Adrenal gland (tissue), 12 donors: ENCODE results near the gene SH3RF2. TPM values are rescaled to one million over a fixed set of nuclear protein-coding genes. Genes with fewer than 3 reads are reported as not detected.

Experiments used
- DNase-seq, 7 donors: peaks; one replicate each; pipeline ENCODE4 v3.0.0-alpha.2; 2019 to 2020
- H3K27ac ChIP-seq, 5 donors: fragments of 200-600 bp; sonication (generic) in 4 of 5; 1 replicate in 3 of 5; 2 replicates in 2 of 5; pipeline versions ENCODE4 v1.5.1 to v1.8.0; 2016 to 2020; ENCODE audit warnings: mild to moderate bottlenecking in 1 of 5
- H3K27me3 ChIP-seq: fragments of 200-600 bp; 2 replicates; pipeline ENCODE4 v1.8.0; 2021
- H3K36me3 ChIP-seq, 2 donors: fragments of 200-600 bp; replicated peaks in 1 of 2; 1 replicate in 1 of 2; 2 replicates in 1 of 2; pipeline versions ENCODE4 v1.5.1 to v1.8.0; 2018 to 2022
- H3K4me1 ChIP-seq, 2 donors: fragments of 200-600 bp; replicated peaks in 1 of 2; 1 replicate in 1 of 2; 2 replicates in 1 of 2; pipeline versions ENCODE4 v1.5.1 to v1.8.0; 2018 to 2021
- H3K4me3 ChIP-seq, 4 donors: fragments of 200-600 bp; sonication (generic) in 3 of 4; one replicate each; pipeline ENCODE4 v1.5.1; 2016 to 2018
- H3K9me3 ChIP-seq, 3 donors: fragments of 200-600 bp; sonication (generic) in 1 of 3; replicated peaks in 1 of 3; 1 replicate in 2 of 3; 2 replicates in 1 of 3; pipeline versions ENCODE4 v1.5.1 to v1.8.0; 2016 to 2021
- POLR2A ChIP-seq, 2 donors: fragments of 450-650 bp; IDR thresholded peaks; one replicate each; pipeline ENCODE4 v1.6.1; 2017; ENCODE audit warnings: antibody characterized with exemption in 2 of 2, mild to moderate bottlenecking in 2 of 2, moderate library complexity in 1 of 2
- WGBS, 4 donors: extraction: QIAGEN DNeasy Blood & Tissue Kit in 2 of 4; methylation state at CpG; one replicate each; pipeline versions ENCODE4 v1.1.5 to v1.1.7; 2013 to 2017; 5-methylcytosine and 5-hydroxymethylcytosine counted together
- intact Hi-C, 2 donors: fragments of 100-400 bp; cut with DNase I; formaldehyde crosslinking; loops; one replicate each; pipeline versions ENCODE4 v1.14.1 to v1.15.0; 2022 to 2023
- polyA plus RNA-seq, 3 donors: library from polyadenylated mRNA; stranded (reverse); fragments of 200-250 nt in 2 of 3; fragments of 350-450 nt in 1 of 3; fragmentation: Illumina TruSeq in 1 of 3; extraction: RNeasy Lipid Tissue Mini Kit (QIAGEN cat#74804) in 1 of 3; gene quantifications; one replicate each; pipeline ENCODE4 v1.2.3, GENCODE V29; 2013 to 2014
- total RNA-seq, 9 donors: library from RNA; depleted of rRNA in 4 of 9; stranded (reverse); fragments of >200 nt in 4 of 9; fragments of 120-200 nt in 1 of 9; fragmentation: NEBNext Ultra II Directional in 1 of 9; extraction: Animal tissue kit (Norgen Biotek cat#: 25700) in 1 of 9; gene quantifications; one replicate each; pipeline versions ENCODE4 v1.1.0 to v1.2.4, GENCODE V29; 2013 to 2023
- TF ChIP-seq, protein P1 (sequence below), 6 experiments: fragments of 450-650 bp in 4 of 6; fragments of 200-600 bp in 2 of 6; sonication (generic) in 1 of 6; IDR thresholded peaks; 1 replicate in 5 of 6; 2 replicates in 1 of 6; pipeline versions ENCODE4 v1.5.1 to v1.8.0; 2016 to 2021; ENCODE audit warnings: antibody characterized with exemption in 6 of 6, mild to moderate bottlenecking in 2 of 6, moderate library complexity in 1 of 6
- donor health status: healthy with polysubstance abuse.
- donor health status: Bipolar disorder and iron deficiency.
- donor health status: DM: yes; HTN: yes; CAD: no.
- donor health status: DM: no; HTN: no; CAD: no.
- donor health status: DM: no; HTN: no; CAD: no.
- donor health status: DM: yes; HTN: yes; CAD: no.

SH3RF2 gene
- total and polyA plus RNA-seq, 12 donors = 0.60 to 3.8 (median 1.2) TPM

DNA sequence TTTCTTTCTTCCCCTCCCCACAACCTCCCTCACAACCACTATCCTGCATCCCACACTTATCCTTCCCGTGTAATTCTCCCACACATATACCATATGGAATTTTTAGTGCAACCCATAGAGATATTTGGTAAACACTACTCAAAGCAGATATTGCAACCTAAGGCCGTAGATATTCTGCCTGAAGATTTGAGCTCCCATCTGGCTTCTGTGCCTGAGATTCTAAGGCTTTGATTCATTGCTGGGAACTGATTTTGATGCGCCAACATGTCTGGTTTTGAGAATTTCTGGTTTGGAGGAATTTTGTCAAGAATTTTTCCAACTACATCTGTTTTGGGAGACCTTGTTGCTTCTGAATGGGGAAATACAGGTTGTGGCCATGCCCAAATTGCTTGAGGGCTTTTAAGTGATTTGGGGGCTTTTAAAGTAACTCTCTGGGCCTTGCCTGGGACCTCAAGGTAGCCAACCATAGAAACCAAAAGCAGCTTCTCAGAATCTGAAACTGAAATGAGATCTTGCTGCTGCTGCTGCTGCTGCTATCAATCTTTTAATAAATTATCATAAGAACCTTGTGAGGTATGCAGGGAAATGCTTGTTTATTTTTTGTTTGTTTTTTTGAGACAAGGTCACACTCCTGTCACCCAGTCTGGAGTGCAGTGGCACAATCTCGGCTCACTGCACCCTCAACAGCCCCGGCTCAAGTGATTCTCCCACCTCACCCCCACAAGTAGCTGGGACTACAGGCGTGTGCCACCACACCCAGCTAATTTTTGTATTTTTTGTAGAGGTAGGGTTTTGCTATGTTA lies 132.8 kb downstream of the SH3RF2 start:
- Histone ChIP-seq H3K4me1 (no peaks in the 10 kb centered on the region), H3K4me3 (no peak overlapping the region), H3K9me3 (no peaks in the 10 kb centered on the region), H3K36me3 (no peaks in the 10 kb centered on the region), H3K27me3 (no peaks in the 10 kb centered on the region), H3K27ac (no peak overlapping the region)
- WGBS, 4 donors = 80 to 91% (median 87%) methylated on average over 6 of the region's 6 CpGs
- intact Hi-C loops = no loop called here
- no peak for DNase-seq
- TF ChIP-seq POLR2A (IDR thresholded peaks at IDR 0.05) = no peak
- TF ChIP-seq, protein P1, sequence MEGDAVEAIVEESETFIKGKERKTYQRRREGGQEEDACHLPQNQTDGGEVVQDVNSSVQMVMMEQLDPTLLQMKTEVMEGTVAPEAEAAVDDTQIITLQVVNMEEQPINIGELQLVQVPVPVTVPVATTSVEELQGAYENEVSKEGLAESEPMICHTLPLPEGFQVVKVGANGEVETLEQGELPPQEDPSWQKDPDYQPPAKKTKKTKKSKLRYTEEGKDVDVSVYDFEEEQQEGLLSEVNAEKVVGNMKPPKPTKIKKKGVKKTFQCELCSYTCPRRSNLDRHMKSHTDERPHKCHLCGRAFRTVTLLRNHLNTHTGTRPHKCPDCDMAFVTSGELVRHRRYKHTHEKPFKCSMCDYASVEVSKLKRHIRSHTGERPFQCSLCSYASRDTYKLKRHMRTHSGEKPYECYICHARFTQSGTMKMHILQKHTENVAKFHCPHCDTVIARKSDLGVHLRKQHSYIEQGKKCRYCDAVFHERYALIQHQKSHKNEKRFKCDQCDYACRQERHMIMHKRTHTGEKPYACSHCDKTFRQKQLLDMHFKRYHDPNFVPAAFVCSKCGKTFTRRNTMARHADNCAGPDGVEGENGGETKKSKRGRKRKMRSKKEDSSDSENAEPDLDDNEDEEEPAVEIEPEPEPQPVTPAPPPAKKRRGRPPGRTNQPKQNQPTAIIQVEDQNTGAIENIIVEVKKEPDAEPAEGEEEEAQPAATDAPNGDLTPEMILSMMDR (IDR thresholded peaks at IDR 0.05) = no peak

- Histone ChIP-seq H3K27me3 (no peaks in the 10 kb centered on the region), H3K4me3 (no peak overlapping the region), H3K27ac (no peak overlapping the region), H3K36me3 (no peaks in the 10 kb centered on the region), H3K4me1 (no peaks in the 10 kb centered on the region), H3K9me3 (no peaks in the 10 kb centered on the region)
- no peak for DNase-seq
- TF ChIP-seq, protein P1 (IDR thresholded peaks at IDR 0.05) = no peak
- no peak for TF ChIP-seq POLR2A (IDR thresholded peaks at IDR 0.05)
- whole genome bisulfite sequencing, 4 donors = 86 to 100% (median 96%) methylated on average over 2 of the region's 2 CpGs
- intact Hi-C loops = no loop called here
Observed at GRCh38 chr5:146069780-146070099, 133.4 kb downstream of the SH3RF2 start.

- TF ChIP-seq POLR2A (IDR thresholded peaks at IDR 0.05) = no peak
- TF ChIP-seq, protein P1 (IDR thresholded peaks at IDR 0.05) = no peak
- Histone ChIP-seq H3K4me1 (no peaks in the 10 kb centered on the region), H3K27ac (no peak overlapping the region), H3K9me3 (no peaks in the 10 kb centered on the region), H3K4me3 (no peak overlapping the region), H3K27me3 (no peaks in the 10 kb centered on the region), H3K36me3 (no peaks in the 10 kb centered on the region)
- intact Hi-C loops = no loop called here
- 62 to 88% (median 76%) methylated on average over 3 of the region's 3 CpGs for WGBS, 4 donors
- DNase-seq = no peak
Observed at GRCh38 chr5:146070746-146071145, 134.4 kb downstream of the SH3RF2 start.

- intact Hi-C loops = no loop called here
- Histone ChIP-seq H3K9me3 (no peaks in the 10 kb centered on the region), H3K36me3 (no peaks in the 10 kb centered on the region), H3K27me3 (no peaks in the 10 kb centered on the region), H3K4me3 (no peak overlapping the region), H3K4me1 (no peaks in the 10 kb centered on the region), H3K27ac (no peak overlapping the region)
- TF ChIP-seq, protein P1 (IDR thresholded peaks at IDR 0.05) = no peak
- no peak for TF ChIP-seq POLR2A (IDR thresholded peaks at IDR 0.05)
- DNase-seq = no peak
- WGBS, 4 donors = 60 to 66% (median 62%) methylated on average over 4 of the region's 4 CpGs
Observed at GRCh38 chr5:146071171-146071570, 134.8 kb downstream of the SH3RF2 start.
